Thyroid gland (tissue), 4 donors: ENCODE data around the gene SLC15A4. TPM values are rescaled to one million over a fixed set of nuclear protein-coding genes. Genes with fewer than 3 reads are reported as not detected.

Source experiments
- DNase-seq, 2 donors: peaks; one replicate each; pipeline ENCODE4 v3.0.0-alpha.2; 2019
- H3K27ac ChIP-seq, 3 donors: fragments of 200-600 bp; sonication (generic); 1 replicate in 2 of 3; 2 replicates in 1 of 3; pipeline ENCODE4 v1.5.1; 2016 to 2019; ENCODE audit warnings: mild to moderate bottlenecking in 1 of 3, moderate library complexity in 1 of 3
- H3K27me3 ChIP-seq: fragments of 200-600 bp; sonication (generic); one replicate; pipeline ENCODE4 v1.5.1; 2019
- H3K36me3 ChIP-seq, 2 donors: fragments of 200-600 bp; sonication (generic); one replicate each; pipeline ENCODE4 v1.5.1; 2016 to 2019
- H3K4me1 ChIP-seq, 2 donors: fragments of 200-600 bp; sonication (generic); one replicate each; pipeline ENCODE4 v1.5.1; 2017 to 2019
- H3K4me3 ChIP-seq, 3 donors: fragments of 200-600 bp; sonication (generic); replicated peaks in 1 of 3; 1 replicate in 2 of 3; 2 replicates in 1 of 3; pipeline ENCODE4 v1.5.1; 2016; ENCODE audit warnings: mild to moderate bottlenecking in 1 of 3
- H3K9me3 ChIP-seq: fragments of 200-600 bp; sonication (generic); one replicate; pipeline ENCODE4 v1.5.1; 2017
- CTCF ChIP-seq, 6 experiments: fragments of 200-600 bp in 3 of 6; fragments of 450-650 bp in 3 of 6; sonication (generic) in 3 of 6; IDR thresholded peaks; one replicate each; pipeline ENCODE4 v1.5.1; 2016 to 2019; ENCODE audit warnings: antibody characterized with exemption in 6 of 6, mild to moderate bottlenecking in 2 of 6, inconsistent platforms in 1 of 6, moderate library complexity in 1 of 6
- POLR2A ChIP-seq, 2 donors: fragments of 450-650 bp; IDR thresholded peaks; one replicate each; pipeline ENCODE4 v1.6.1; 2017; ENCODE audit warnings: antibody characterized with exemption in 2 of 2, mild to moderate bottlenecking in 2 of 2, moderate library complexity in 1 of 2
- WGBS, 2 donors: methylation state at CpG; one replicate each; pipeline ENCODE4 v1.1.5; 2017; 5-methylcytosine and 5-hydroxymethylcytosine counted together
- intact Hi-C: fragments of 100-400 bp; cut with DNase I; formaldehyde crosslinking; loops from one replicate; pipeline ENCODE4 v1.15.1; 2023
- total RNA-seq, 4 donors: library from RNA; depleted of rRNA; stranded (reverse); fragments of >200 nt; gene quantifications; one replicate each; pipeline ENCODE4 v1.2.3, GENCODE V29; 2016

SLC15A4 gene
- total RNA-seq, 4 donors from 2014 or later: 40.4 to 55.6 (median 43.9) TPM

DNA sequence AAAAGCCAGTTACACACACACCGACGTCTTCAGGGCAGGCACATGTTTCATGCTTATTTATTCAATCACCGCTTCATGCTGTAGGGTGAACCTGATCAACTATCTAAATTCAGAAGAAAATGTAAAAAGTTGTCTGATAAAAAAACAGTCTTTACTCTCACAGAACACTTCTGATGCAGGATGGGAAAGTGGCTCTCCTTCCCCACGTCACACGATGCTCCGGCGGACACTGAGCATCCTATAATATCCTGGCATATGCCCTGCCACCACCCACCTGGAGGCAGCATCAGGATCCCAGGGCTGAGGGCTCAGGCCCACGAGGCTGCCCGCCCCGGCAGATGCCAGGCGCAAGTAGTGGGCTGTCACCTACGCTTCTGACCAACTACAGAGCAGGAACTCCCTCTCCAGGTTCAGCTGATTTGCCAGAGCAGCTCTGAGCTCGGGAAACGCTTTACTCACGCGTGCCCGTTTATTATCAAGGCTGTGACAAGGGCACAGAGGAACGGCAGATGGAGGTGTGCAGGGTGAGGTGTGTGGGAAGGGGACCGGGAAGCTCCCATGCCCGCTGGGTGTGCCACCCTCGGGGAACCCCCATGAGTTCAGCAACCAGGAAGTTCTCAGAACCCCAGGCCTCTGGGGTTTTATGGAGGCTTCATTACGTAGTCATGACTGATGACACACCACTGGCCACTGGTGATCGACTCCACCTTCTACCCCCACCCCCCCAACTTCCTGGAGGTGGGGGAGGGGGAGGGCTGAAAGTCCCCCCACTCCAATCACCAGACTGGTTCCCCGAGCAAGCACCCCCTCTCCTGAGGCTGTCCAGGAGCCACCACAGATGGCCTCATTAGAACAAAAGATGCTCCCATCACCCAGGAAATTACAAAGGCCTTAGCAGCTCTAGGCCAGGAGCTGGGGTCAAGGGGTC lies 32.1 kb downstream of the SLC15A4 start:
- 88 to 94% methylated on average over 21 to 23 of the region's 24 CpGs for WGBS, 2 donors
- Histone ChIP-seq H3K4me1 (no peaks in the 10 kb centered on the region), H3K36me3 (peaks cover 25 to 32% of the 10 kb centered on the region in 2 donors)

DNA sequence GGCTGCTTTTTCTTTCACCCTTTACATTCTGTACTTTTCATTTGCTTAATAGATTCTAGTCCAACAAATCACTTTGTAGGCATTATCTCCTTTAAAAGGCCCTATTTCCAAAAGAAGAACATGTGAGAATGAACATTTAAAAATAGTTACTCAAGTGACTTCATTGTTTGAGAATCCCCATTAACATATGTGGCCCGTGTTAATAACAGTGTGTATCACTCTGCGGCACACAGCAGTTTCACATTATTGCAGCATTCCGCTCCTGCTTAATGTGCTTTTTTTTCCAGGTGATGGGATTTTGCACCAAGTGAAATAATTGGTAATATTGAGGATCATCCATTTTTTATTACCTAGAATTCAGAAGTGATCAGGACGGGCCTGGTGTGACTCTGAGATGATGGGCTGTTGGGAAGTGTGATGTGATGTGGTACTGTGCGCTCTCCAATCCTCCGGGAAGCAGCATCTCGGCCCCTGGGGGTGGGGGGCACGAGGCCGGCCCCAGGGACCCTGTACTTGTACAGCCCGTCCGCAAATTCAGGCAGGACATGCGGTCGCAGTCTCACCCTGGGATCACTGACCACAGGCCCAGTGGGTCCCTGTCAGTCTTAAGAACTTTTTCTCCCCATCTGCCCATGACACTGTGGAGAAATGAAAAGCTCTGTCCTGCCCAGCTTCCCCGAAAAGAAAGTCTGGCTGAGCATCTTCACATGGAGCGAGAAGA lies 32.9 kb downstream of the SLC15A4 start:
- no peak overlapping the region for H3K4me3 ChIP-seq
- peaks cover 23 to 32% of the 10 kb centered on the region in 2 donors for H3K36me3 ChIP-seq
- no peak overlapping the region for H3K27ac ChIP-seq
- no peaks in the 10 kb centered on the region for H3K27me3 ChIP-seq
- 92 to 94% methylated on average over 15 of the region's 15 CpGs for WGBS, 2 donors
- no peaks in the 10 kb centered on the region for H3K4me1 ChIP-seq
- DNase-seq: no peak
- H3K9me3 ChIP-seq: no peaks in the 10 kb centered on the region
- no peak for TF ChIP-seq POLR2A (IDR thresholded peaks at IDR 0.05)
- TF ChIP-seq CTCF (IDR thresholded peaks at IDR 0.05): no peak
- intact Hi-C loops: no loop called here

More for the DNA sequence above, 32.1 kb downstream of the SLC15A4 start:
- H3K27me3 ChIP-seq: no peaks in the 10 kb centered on the region
- H3K9me3 ChIP-seq: no peaks in the 10 kb centered on the region
- no peak for DNase-seq
- TF ChIP-seq CTCF (IDR thresholded peaks at IDR 0.05) (no peak), POLR2A (IDR thresholded peaks at IDR 0.05) (no peak)
- H3K4me3 ChIP-seq: no peak overlapping the region
- intact Hi-C loops: no loop called here
- no peak overlapping the region for H3K27ac ChIP-seq

GRCh38 chr12:128790221-128790620 lies 33.5 kb downstream of the SLC15A4 start:
- H3K9me3 ChIP-seq: no peaks in the 10 kb centered on the region
- DNase-seq: no peak
- H3K27ac ChIP-seq: no peak overlapping the region
- intact Hi-C loops: no loop called here
- TF ChIP-seq POLR2A (IDR thresholded peaks at IDR 0.05): no peak
- TF ChIP-seq CTCF (IDR thresholded peaks at IDR 0.05): no peak
- 79 to 86% methylated on average over 11 of the region's 11 CpGs for WGBS, 2 donors
- H3K4me3 ChIP-seq: no peak overlapping the region
- H3K27me3 ChIP-seq: no peaks in the 10 kb centered on the region
- H3K36me3 ChIP-seq: peaks cover 19 to 26% of the 10 kb centered on the region in 2 donors
- H3K4me1 ChIP-seq: no peaks in the 10 kb centered on the region

DNA sequence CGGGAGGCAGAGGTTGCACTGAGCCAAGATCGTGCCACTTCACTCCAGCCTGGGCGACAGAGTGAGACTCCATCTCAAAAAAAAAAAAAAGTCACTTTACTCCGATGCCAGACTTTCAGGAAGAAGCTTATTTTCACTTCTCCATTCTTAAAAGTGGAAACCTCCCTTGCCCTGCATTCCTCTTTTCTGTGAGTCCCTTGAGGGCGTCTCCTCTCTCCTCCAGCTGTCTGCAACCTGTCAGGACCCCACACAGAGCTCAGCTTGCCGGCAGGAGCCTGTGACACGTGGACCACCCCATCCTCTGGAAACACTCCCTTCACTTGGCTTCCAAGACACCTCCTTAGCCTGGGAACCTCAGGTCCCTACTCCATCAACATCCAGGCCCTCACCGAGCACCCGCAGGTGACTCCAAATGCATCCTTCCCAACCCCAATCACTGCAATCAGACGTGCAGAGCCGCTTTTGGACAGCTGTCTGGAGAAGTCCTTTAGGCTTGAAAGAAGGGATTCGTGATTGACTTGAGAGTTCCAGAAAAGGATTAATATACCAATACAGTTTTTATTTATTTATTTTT lies 34.3 kb downstream of the SLC15A4 start:
- DNase-seq: no peak
- Histone ChIP-seq H3K27me3 (no peaks in the 10 kb centered on the region), H3K4me1 (no peaks in the 10 kb centered on the region), H3K9me3 (no peaks in the 10 kb centered on the region), H3K27ac (no peak overlapping the region), H3K4me3 (no peak overlapping the region), H3K36me3 (peaks cover 19 to 23% of the 10 kb centered on the region in 2 donors)
- intact Hi-C loops: no loop called here
- WGBS, 2 donors: 68 to 77% methylated on average over 12 of the region's 12 CpGs
- no peak for TF ChIP-seq CTCF (IDR thresholded peaks at IDR 0.05)
- TF ChIP-seq POLR2A (IDR thresholded peaks at IDR 0.05): no peak
